ENCODE data around the gene ZNF778.
"Not testable (repeated sequence)": the region's sequence is repeated elsewhere in the genome, so short reads cannot be mapped to it uniquely, and the experiment has no call there.

Gene ZNF778

GRCh38 chr16:89184677-89184932, 32.9 kb upstream of the ZNF778 start:
- no peaks in the 10 kb centered on the region for H3K9me3 Mint-ChIP-seq
- peak overlapping the region; percentile 81 for H3K27ac Mint-ChIP-seq
- H3K4me1 Mint-ChIP-seq: no peaks in the 10 kb centered on the region
- no peak for TF ChIP-seq CTCF (IDR thresholded peaks at IDR 0.05)
- no peak overlapping the region for H3K4me3 Mint-ChIP-seq
- peaks cover 53% of the 10 kb centered on the region for H3K27me3 Mint-ChIP-seq (ENCODE audit: low read depth, poor library complexity)
- no peaks in the 10 kb centered on the region for H3K36me3 Mint-ChIP-seq (ENCODE audit: low read depth)
- DNase-seq: no peak

GRCh38 chr16:89184933-89185794, 32.3 kb upstream of the ZNF778 start:
- no peaks in the 10 kb centered on the region for H3K4me1 Mint-ChIP-seq
- peaks cover 59% of the 10 kb centered on the region for H3K27me3 Mint-ChIP-seq (ENCODE audit: low read depth, poor library complexity)
- H3K27ac Mint-ChIP-seq: no peak overlapping the region
- H3K4me3 Mint-ChIP-seq: no peak overlapping the region
- no peak for DNase-seq
- no peaks in the 10 kb centered on the region for H3K36me3 Mint-ChIP-seq (ENCODE audit: low read depth)
- TF ChIP-seq CTCF (IDR thresholded peaks at IDR 0.05): no peak
- H3K9me3 Mint-ChIP-seq: no peaks in the 10 kb centered on the region

DNA sequence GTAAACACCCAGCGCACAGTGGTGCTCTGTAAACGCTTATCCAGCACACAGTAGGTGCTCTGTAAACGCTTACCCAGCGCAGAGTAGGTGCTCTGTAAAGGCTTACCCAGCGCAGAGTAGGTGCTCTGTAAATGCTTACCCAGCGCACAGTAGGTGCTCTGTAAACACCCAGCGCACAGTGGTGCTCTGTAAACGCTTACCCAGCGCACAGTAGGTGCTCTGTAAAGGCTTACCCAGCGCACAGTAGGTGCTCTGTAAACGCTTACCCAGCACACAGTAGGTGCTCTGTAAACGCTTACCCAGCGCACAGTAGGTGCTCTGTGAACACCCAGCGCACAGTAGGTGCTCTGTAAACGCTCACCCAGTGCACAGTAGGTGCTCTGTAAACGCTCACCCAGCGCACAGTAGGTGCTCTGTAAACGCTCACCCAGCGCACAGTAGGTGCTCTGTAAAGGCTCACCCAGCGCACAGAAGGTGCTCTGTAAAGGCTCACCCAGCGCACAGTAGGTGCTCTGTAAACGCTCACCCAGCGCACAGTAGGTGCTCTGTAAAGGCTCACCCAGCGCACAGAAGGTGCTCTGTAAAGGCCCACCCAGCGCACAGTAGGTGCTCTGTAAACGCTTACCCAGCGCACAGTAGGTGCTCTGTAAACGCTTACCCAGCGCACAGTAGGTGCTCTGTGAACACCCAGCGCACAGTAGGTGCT, 31.5 kb upstream of the ZNF778 start:
- H3K4me3 Mint-ChIP-seq, H3K27ac Mint-ChIP-seq: not testable (repeated sequence)
- H3K27me3 Mint-ChIP-seq (ENCODE audit: low read depth, poor library complexity): peaks cover 65% of the 10 kb centered on the region

GRCh38 chr16:89186593-89187031, 30.9 kb upstream of the ZNF778 start:
- H3K27ac Mint-ChIP-seq; H3K4me1 Mint-ChIP-seq; DNase-seq; H3K9me3 Mint-ChIP-seq; H3K36me3 Mint-ChIP-seq (ENCODE audit: low read depth); H3K4me3 Mint-ChIP-seq: not testable (repeated sequence)
- peaks cover 67% of the 10 kb centered on the region for H3K27me3 Mint-ChIP-seq (ENCODE audit: low read depth, poor library complexity)

More for the DNA sequence above, 31.5 kb upstream of the ZNF778 start:
- H3K9me3 Mint-ChIP-seq; H3K4me1 Mint-ChIP-seq; H3K36me3 Mint-ChIP-seq (ENCODE audit: low read depth): not testable (repeated sequence)
- peak; percentile 6 for DNase-seq

DNA sequence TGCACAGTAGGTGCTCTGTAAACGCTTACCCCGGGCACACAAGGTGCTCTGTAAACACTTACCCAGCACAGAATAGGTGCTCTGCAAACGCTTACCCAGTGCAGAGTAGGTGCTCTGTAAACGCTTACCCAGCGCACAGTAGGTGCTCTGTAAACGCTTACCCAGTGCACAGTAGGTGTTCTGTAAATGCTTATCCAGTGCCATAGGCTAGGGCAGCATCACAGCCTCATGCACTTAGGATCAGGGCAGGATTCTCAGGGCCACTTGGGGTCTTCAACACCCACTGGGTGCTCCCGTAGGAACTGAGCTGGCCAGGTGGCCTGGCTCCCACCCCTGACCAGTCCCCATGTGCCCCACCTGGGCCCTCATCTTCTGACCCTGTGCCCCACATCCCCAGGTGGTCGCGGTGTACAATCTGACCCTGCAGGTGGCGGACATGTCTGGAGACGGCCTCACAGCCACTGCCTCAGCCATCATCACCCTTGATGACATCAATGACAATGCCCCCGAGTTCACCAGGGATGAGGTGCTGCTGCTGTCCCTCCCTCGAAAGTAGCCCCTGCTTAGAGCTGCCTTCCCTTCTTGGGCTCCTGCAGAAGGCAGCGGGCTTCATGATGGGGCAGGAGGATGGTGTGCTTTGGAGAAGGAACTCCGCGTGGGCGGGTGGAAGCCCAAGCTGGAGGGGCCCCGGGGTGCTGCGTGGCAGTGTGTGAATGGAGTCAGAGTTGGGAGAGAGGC, 30.3 kb upstream of the ZNF778 start:
- Mint-ChIP-seq H3K9me3 (no peaks in the 10 kb centered on the region), H3K4me1 (no peaks in the 10 kb centered on the region), H3K4me3 (no peak overlapping the region), H3K36me3 (ENCODE audit: low read depth) (no peaks in the 10 kb centered on the region), H3K27ac (no peak overlapping the region), H3K27me3 (ENCODE audit: low read depth, poor library complexity) (peaks cover 64% of the 10 kb centered on the region)
- DNase-seq: peak; percentile 44
- TF ChIP-seq CTCF (IDR thresholded peaks at IDR 0.05): no peak

GRCh38 chr16:89187770-89188392, 29.6 kb upstream of the ZNF778 start:
- Mint-ChIP-seq H3K9me3 (no peaks in the 10 kb centered on the region), H3K27ac (no peak overlapping the region), H3K4me1 (no peaks in the 10 kb centered on the region), H3K36me3 (ENCODE audit: low read depth) (no peaks in the 10 kb centered on the region), H3K4me3 (no peak overlapping the region), H3K27me3 (ENCODE audit: low read depth, poor library complexity) (peaks cover 59% of the 10 kb centered on the region)
- peak; percentile 28 for DNase-seq
- TF ChIP-seq CTCF (IDR thresholded peaks at IDR 0.05): no peak

DNA sequence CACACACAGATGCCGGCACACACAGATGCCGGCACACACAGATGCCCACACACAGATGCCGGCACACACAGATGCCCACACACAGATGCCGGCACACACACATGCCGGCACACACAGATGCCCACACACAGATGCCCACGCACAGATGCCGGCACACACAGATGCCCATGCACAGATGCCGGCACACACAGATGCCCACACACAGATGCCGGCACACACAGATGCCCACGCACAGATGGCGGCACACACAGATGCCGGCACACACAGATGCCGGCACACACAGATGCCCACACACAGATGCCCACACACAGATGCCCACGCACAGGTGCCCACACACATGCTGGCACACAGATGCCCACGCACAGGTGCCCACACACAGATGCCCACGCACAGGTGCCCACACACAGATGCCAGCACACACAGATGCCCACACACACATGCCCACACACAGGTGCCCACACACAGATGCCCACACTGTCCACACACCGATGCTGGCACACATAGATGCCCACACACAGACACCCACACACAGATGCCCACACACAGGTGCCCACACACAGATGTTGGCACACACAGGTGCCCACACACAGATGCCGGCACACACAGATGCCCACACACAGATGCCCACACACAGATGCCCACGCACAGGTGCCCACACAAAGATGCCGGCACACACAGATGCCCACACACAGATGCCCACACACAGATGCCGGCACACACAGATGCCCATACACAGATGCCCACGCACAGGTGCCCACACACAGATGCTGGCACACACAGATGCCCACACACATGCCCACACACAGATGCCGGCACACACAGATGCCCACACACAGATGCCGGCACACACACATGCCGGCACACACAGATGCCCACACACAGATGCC, 28.8 kb upstream of the ZNF778 start:
- H3K4me1 Mint-ChIP-seq; H3K36me3 Mint-ChIP-seq (ENCODE audit: low read depth); H3K4me3 Mint-ChIP-seq; DNase-seq; H3K27ac Mint-ChIP-seq; H3K9me3 Mint-ChIP-seq: not testable (repeated sequence)
- peaks cover 53% of the 10 kb centered on the region for H3K27me3 Mint-ChIP-seq (ENCODE audit: low read depth, poor library complexity)
